ENCODE data around the gene CFAP61. TPM values are rescaled to one million over a fixed set of nuclear protein-coding genes. Genes with fewer than 3 reads are reported as not detected.

The CFAP61 gene
- total RNA-seq, 1 donor, result not detected

GRCh38 chr20:20036756-20037155, 15.6 kb upstream of the CFAP61 start:
- H3K27me3 ChIP-seq (ENCODE audit: insufficient read depth, low read length), result no peaks in the 10 kb centered on the region
- no peaks in the 10 kb centered on the region for H4K20me1 ChIP-seq (ENCODE audit: insufficient read depth, low read length)
- H3K4me3 ChIP-seq (ENCODE audit: insufficient read depth, low read length), result no peak overlapping the region
- no peak for DNase-seq (ENCODE audit: insufficient read length, low spot score, missing footprints)
- H3K4me1 ChIP-seq (ENCODE audit: insufficient read depth, low read length), result no peaks in the 10 kb centered on the region
- no peaks in the 10 kb centered on the region for H3K9me3 ChIP-seq (ENCODE audit: low read depth, low read length)
- no peak overlapping the region for H3K27ac ChIP-seq (ENCODE audit: low read depth, low read length)
- peaks cover 88% of the 10 kb centered on the region for H3K36me3 ChIP-seq (ENCODE audit: insufficient read depth, low read length)
- peaks cover 3% of the 10 kb centered on the region for H3K79me2 ChIP-seq (ENCODE audit: insufficient read depth, low read length)
- no peak overlapping the region for H3K4me2 ChIP-seq (ENCODE audit: insufficient read depth, low read length)
- no peak for TF ChIP-seq CTCF (IDR thresholded peaks at IDR 0.05; ENCODE audit: extremely low read depth, low read depth, low read length)
- H2AFZ ChIP-seq (ENCODE audit: low read length), result no peak overlapping the region

GRCh38 chr20:20037960-20038359, 14.4 kb upstream of the CFAP61 start:
- Histone ChIP-seq H3K4me3 (ENCODE audit: insufficient read depth, low read length) (no peak overlapping the region), H3K36me3 (ENCODE audit: insufficient read depth, low read length) (peaks cover 86% of the 10 kb centered on the region), H3K4me2 (ENCODE audit: insufficient read depth, low read length) (no peak overlapping the region), H3K27ac (ENCODE audit: low read depth, low read length) (no peak overlapping the region), H2AFZ (ENCODE audit: low read length) (no peak overlapping the region), H3K79me2 (ENCODE audit: insufficient read depth, low read length) (no peaks in the 10 kb centered on the region), H3K9me3 (ENCODE audit: low read depth, low read length) (no peaks in the 10 kb centered on the region), H4K20me1 (ENCODE audit: insufficient read depth, low read length) (no peaks in the 10 kb centered on the region), H3K27me3 (ENCODE audit: insufficient read depth, low read length) (no peaks in the 10 kb centered on the region), H3K4me1 (ENCODE audit: insufficient read depth, low read length) (no peaks in the 10 kb centered on the region)
- no peak for DNase-seq (ENCODE audit: insufficient read length, low spot score, missing footprints)
- no peak for TF ChIP-seq CTCF (IDR thresholded peaks at IDR 0.05; ENCODE audit: extremely low read depth, low read depth, low read length)

GRCh38 chr20:20038586-20038985, 13.7 kb upstream of the CFAP61 start:
- Histone ChIP-seq H3K4me2 (ENCODE audit: insufficient read depth, low read length) (no peak overlapping the region), H3K4me1 (ENCODE audit: insufficient read depth, low read length) (no peaks in the 10 kb centered on the region), H3K4me3 (ENCODE audit: insufficient read depth, low read length) (no peak overlapping the region), H3K36me3 (ENCODE audit: insufficient read depth, low read length) (peaks cover 88% of the 10 kb centered on the region), H2AFZ (ENCODE audit: low read length) (no peak overlapping the region), H3K27ac (ENCODE audit: low read depth, low read length) (no peak overlapping the region), H3K9me3 (ENCODE audit: low read depth, low read length) (no peaks in the 10 kb centered on the region), H4K20me1 (ENCODE audit: insufficient read depth, low read length) (no peaks in the 10 kb centered on the region), H3K27me3 (ENCODE audit: insufficient read depth, low read length) (no peaks in the 10 kb centered on the region), H3K79me2 (ENCODE audit: insufficient read depth, low read length) (no peaks in the 10 kb centered on the region)
- TF ChIP-seq CTCF (IDR thresholded peaks at IDR 0.05; ENCODE audit: extremely low read depth, low read depth, low read length), result no peak
- no peak for DNase-seq (ENCODE audit: insufficient read length, low spot score, missing footprints)

GRCh38 chr20:20039752-20040387, 12.5 kb upstream of the CFAP61 start:
- H3K27ac ChIP-seq (ENCODE audit: low read depth, low read length), result no peak overlapping the region
- TF ChIP-seq CTCF (IDR thresholded peaks at IDR 0.05; ENCODE audit: extremely low read depth, low read depth, low read length), result no peak

More at GRCh38 chr20:20039752-20040387, 12.5 kb upstream of the CFAP61 start:
- Histone ChIP-seq H2AFZ (ENCODE audit: low read length) (no peak overlapping the region), H3K79me2 (ENCODE audit: insufficient read depth, low read length) (no peaks in the 10 kb centered on the region), H3K27me3 (ENCODE audit: insufficient read depth, low read length) (no peaks in the 10 kb centered on the region), H3K4me3 (ENCODE audit: insufficient read depth, low read length) (no peak overlapping the region), H3K4me1 (ENCODE audit: insufficient read depth, low read length) (no peaks in the 10 kb centered on the region), H3K4me2 (ENCODE audit: insufficient read depth, low read length) (no peak overlapping the region), H4K20me1 (ENCODE audit: insufficient read depth, low read length) (no peaks in the 10 kb centered on the region), H3K9me3 (ENCODE audit: low read depth, low read length) (no peaks in the 10 kb centered on the region), H3K36me3 (ENCODE audit: insufficient read depth, low read length) (peaks cover 93% of the 10 kb centered on the region)
- DNase-seq (ENCODE audit: insufficient read length, low spot score, missing footprints), result no peak

All from osteoblast (primary cell).